Neural crest cell (in vitro differentiated cells): ENCODE data around the gene TRPV5. TPM values are rescaled to one million over a fixed set of nuclear protein-coding genes. Genes with fewer than 3 reads are reported as not detected.

Experiments used
- DNase-seq: peaks from one replicate; pipeline ENCODE4 v3.0.0; 2021; ENCODE audit warnings: low read depth, mixed read lengths, low spot score
- H3K27ac Mint-ChIP-seq: one replicate; pipeline ENCODE4 v1.8.0; 2021; ENCODE audit warnings: mild to moderate bottlenecking, mixed read lengths; ENCODE audit not compliant: unreplicated experiment
- H3K27me3 Mint-ChIP-seq: 2 replicates; pipeline ENCODE4 v1.8.0; 2021; ENCODE audit warnings: low read depth, mild to moderate bottlenecking, mixed read lengths
- H3K36me3 Mint-ChIP-seq: 2 replicates; pipeline ENCODE4 v1.8.0; 2021; ENCODE audit warnings: low read depth, mild to moderate bottlenecking, mixed read lengths
- H3K4me1 Mint-ChIP-seq: 2 replicates; pipeline ENCODE4 v1.8.0; 2021; ENCODE audit warnings: mixed read lengths
- H3K4me3 Mint-ChIP-seq: one replicate; pipeline ENCODE4 v1.8.0; 2021; ENCODE audit warnings: mild to moderate bottlenecking, mixed read lengths
- H3K9me3 Mint-ChIP-seq: 2 replicates; pipeline ENCODE4 v1.8.0; 2021; ENCODE audit warnings: mixed read lengths
- CTCF ChIP-seq: fragments of 200-600 bp; sonication (generic); conservative IDR thresholded peaks from 2 replicates; pipeline ENCODE4 v1.5.0; 2021; ENCODE audit warnings: antibody characterized with exemption, mild to moderate bottlenecking
- total RNA-seq: library from RNA; stranded (reverse); gene quantifications from 2 replicates; pipeline ENCODE4 v1.2.1, GENCODE V29; 2021

TRPV5 gene
- total RNA-seq, 1 donor from 2014 or later = 0.07 TPM

- Mint-ChIP-seq H3K4me1 (no peaks in the 10 kb centered on the region), H3K4me3 (no peak overlapping the region), H3K27me3 (peaks cover 11% of the 10 kb centered on the region), H3K36me3 (no peaks in the 10 kb centered on the region), H3K9me3 (peaks cover 6% of the 10 kb centered on the region), H3K27ac (no peak overlapping the region)
- no peak for DNase-seq
- no peak for TF ChIP-seq CTCF
Observed at GRCh38 chr7:142948603-142949002, 15.1 kb upstream of the TRPV5 start.

GRCh38 chr7:142945001-142945400 lies 11.5 kb upstream of the TRPV5 start:
- Mint-ChIP-seq H3K4me1 (no peaks in the 10 kb centered on the region), H3K27me3 (no peaks in the 10 kb centered on the region), H3K27ac (no peak overlapping the region), H3K4me3 (no peak overlapping the region), H3K9me3 (no peaks in the 10 kb centered on the region), H3K36me3 (no peaks in the 10 kb centered on the region)
- no peak for TF ChIP-seq CTCF
- no peak for DNase-seq

- no peak for DNase-seq
- Mint-ChIP-seq H3K27me3 (no peaks in the 10 kb centered on the region), H3K9me3 (no peaks in the 10 kb centered on the region), H3K27ac (no peak overlapping the region), H3K36me3 (no peaks in the 10 kb centered on the region), H3K4me3 (no peak overlapping the region), H3K4me1 (no peaks in the 10 kb centered on the region)
- no peak for TF ChIP-seq CTCF
Observed at GRCh38 chr7:142943706-142944268, 10.2 kb upstream of the TRPV5 start.

- no peak for DNase-seq
- Mint-ChIP-seq H3K27ac (no peak overlapping the region), H3K36me3 (no peaks in the 10 kb centered on the region), H3K27me3 (no peaks in the 10 kb centered on the region), H3K4me3 (no peak overlapping the region), H3K4me1 (no peaks in the 10 kb centered on the region), H3K9me3 (no peaks in the 10 kb centered on the region)
- no peak for TF ChIP-seq CTCF
Observed at GRCh38 chr7:142942746-142943145, 9.2 kb upstream of the TRPV5 start.

- Mint-ChIP-seq H3K4me1 (no peaks in the 10 kb centered on the region), H3K27ac (no peak overlapping the region), H3K36me3 (no peaks in the 10 kb centered on the region), H3K27me3 (peaks cover under 1% of the 10 kb centered on the region), H3K4me3 (no peak overlapping the region), H3K9me3 (no peaks in the 10 kb centered on the region)
- TF ChIP-seq CTCF = no peak
- DNase-seq = no peak
Observed at GRCh38 chr7:142941541-142941940, 8.0 kb upstream of the TRPV5 start.
